IMR-90 (cell line): Measurements from ENCODE around the gene CYP17A1. TPM values are rescaled to one million over a fixed set of nuclear protein-coding genes. Genes with fewer than 3 reads are reported as not detected.
"Not testable (repeated sequence)": the region's sequence is repeated elsewhere in the genome, so short reads cannot be mapped to it uniquely, and the experiment has no call there.

ENCODE experiments used
- ATAC-seq: fragments of 200-7000 bp; cut with Tn5 transposase; 2 replicates; pipeline ENCODE4 v1.9.1; 2020; ENCODE audit warnings: low read depth, mild to moderate bottlenecking, moderate library complexity
- BruUV-seq: library from RNA; stranded (reverse); fragments of 400-500 nt; replicated peaks from 2 replicates; lab custom pipeline; 2021; lab: Mats Ljungman, UMichigan
- CTCF ChIA-PET: fragments of 300-600 bp; formaldehyde crosslinking; extraction: SDS; loops from one replicate; lab custom pipeline; 2021; ENCODE audit warnings: antibody characterized with exemption; lab: Yijun Ruan, JAX
- POLR2A ChIA-PET: fragments of 300-600 bp; sonication (Branson Sonifier 250); formaldehyde crosslinking; loops from one replicate; lab custom pipeline; 2022; ENCODE audit warnings: antibody characterized with exemption; ENCODE audit not compliant: unreplicated experiment; lab: Charles Lee
- DNase-seq: peaks from one replicate; pipeline ENCODE4 v3.0.0; 2013
- H2AFZ ChIP-seq: replicated peaks from 2 replicates; pipeline ENCODE3; 2013; ENCODE audit warnings: low read length, mild to moderate bottlenecking; ENCODE audit not compliant: poor library complexity
- H2AK5ac ChIP-seq: 2 replicates; pipeline ENCODE4 v1.6.1; 2013; ENCODE audit warnings: low read depth, low read length, inconsistent platforms
- H2AK9ac ChIP-seq: replicated peaks from 2 replicates; pipeline ENCODE3; 2013; ENCODE audit warnings: mild to moderate bottlenecking, low read depth, low read length, moderate library complexity; ENCODE audit not compliant: poor library complexity
- H2BK120ac ChIP-seq: 2 replicates; pipeline ENCODE4 v1.6.1; 2013; ENCODE audit warnings: low read depth, low read length, inconsistent platforms
- H2BK15ac ChIP-seq: 3 replicates; pipeline ENCODE4 v1.6.1; 2013; ENCODE audit warnings: low read depth, low read length, inconsistent platforms
- H2BK20ac ChIP-seq: 2 replicates; pipeline ENCODE4 v1.6.1; 2013; ENCODE audit warnings: low read depth, mild to moderate bottlenecking, inconsistent platforms, low read length, moderate library complexity
- H2BK5ac ChIP-seq: 2 replicates; pipeline ENCODE4 v1.6.1; 2013; ENCODE audit warnings: mild to moderate bottlenecking, low read depth, low read length, inconsistent platforms; ENCODE audit not compliant: poor library complexity, severe bottlenecking
- H3K14ac ChIP-seq: replicated peaks from 2 replicates; pipeline ENCODE4 v1.6.1; 2013; ENCODE audit warnings: low read depth, low read length, inconsistent platforms
- H3K18ac ChIP-seq: 2 replicates; pipeline ENCODE4 v1.6.1; 2013; ENCODE audit warnings: low read depth, low read length, control low read depth
- H3K23ac ChIP-seq: 2 replicates; pipeline ENCODE4 v1.6.1; 2013; ENCODE audit warnings: low read depth, low read length, inconsistent platforms
- H3K27ac ChIP-seq: 2 replicates; pipeline ENCODE4 v1.5.1; 2013; ENCODE audit warnings: mild to moderate bottlenecking, control low read depth, low read length; ENCODE audit not compliant: insufficient read depth
- H3K27me3 ChIP-seq: 2 replicates; pipeline ENCODE4 v1.6.1; 2013; ENCODE audit warnings: low read length; ENCODE audit not compliant: control insufficient read depth, insufficient read depth
- H3K36me3 ChIP-seq: 2 replicates; pipeline ENCODE4 v1.6.1; 2013; ENCODE audit warnings: low read length, mixed read lengths; ENCODE audit not compliant: control insufficient read depth, insufficient read depth
- H3K4ac ChIP-seq: 2 replicates; pipeline ENCODE4 v1.6.1; 2013; ENCODE audit warnings: low read depth, low read length, inconsistent platforms
- H3K4me1 ChIP-seq: 2 replicates; pipeline ENCODE4 v1.6.1; 2013; ENCODE audit warnings: low read length, mixed read lengths; ENCODE audit not compliant: control insufficient read depth, insufficient read depth
- H3K4me2 ChIP-seq: 2 replicates; pipeline ENCODE4 v1.6.1; 2013; ENCODE audit warnings: low read depth, mild to moderate bottlenecking, control low read depth, low read length, moderate library complexity
- H3K4me3 ChIP-seq: 2 replicates; pipeline ENCODE4 v1.5.1; 2013; ENCODE audit warnings: low read depth, mild to moderate bottlenecking, control low read depth, low read length, moderate library complexity; ENCODE audit not compliant: insufficient read depth
- H3K56ac ChIP-seq: 2 replicates; pipeline ENCODE4 v1.6.1; 2013; ENCODE audit warnings: low read length, inconsistent platforms; ENCODE audit not compliant: insufficient read depth; ENCODE audit errors: extremely low read depth
- H3K79me1 ChIP-seq, 2 experiments: 2 replicates each; pipeline ENCODE4 v1.6.1; 2013; ENCODE audit warnings: low read length in 2 of 2, inconsistent platforms in 1 of 2, low read depth in 1 of 2
- H3K9ac ChIP-seq: 2 replicates; pipeline ENCODE4 v1.6.1; 2013; ENCODE audit warnings: low read depth, low read length, control low read depth
- H3K9me1 ChIP-seq: 2 replicates; pipeline ENCODE4 v1.6.1; 2013; ENCODE audit warnings: low read length, inconsistent platforms; ENCODE audit not compliant: insufficient read depth
- H3K9me3 ChIP-seq: 2 replicates; pipeline ENCODE4 v1.6.1; 2013; ENCODE audit warnings: low read length; ENCODE audit not compliant: control insufficient read depth, insufficient read depth
- H4K20me1 ChIP-seq: 2 replicates; pipeline ENCODE4 v1.6.1; 2013; ENCODE audit warnings: low read length, inconsistent platforms; ENCODE audit not compliant: insufficient read depth
- H4K5ac ChIP-seq: 2 replicates; pipeline ENCODE4 v1.6.1; 2013; ENCODE audit warnings: mild to moderate bottlenecking, low read depth, low read length, control low read depth
- H4K8ac ChIP-seq, 2 experiments: 2 replicates each; pipeline ENCODE4 v1.6.1; 2013; ENCODE audit warnings: low read depth in 2 of 2, low read length in 2 of 2, control low read depth in 1 of 2, inconsistent platforms in 1 of 2
- H4K91ac ChIP-seq: 2 replicates; pipeline ENCODE4 v1.6.1; 2013; ENCODE audit warnings: low read depth, low read length, inconsistent platforms; ENCODE audit not compliant: insufficient read depth
- WGBS, 2 experiments: methylation state at CpG; one replicate each; pipeline versions ENCODE4 v1.1.5 to v1.1.7; 2013; ENCODE audit warnings: missing lambda C conversion rate in 2 of 2; ENCODE audit not compliant: insufficient read length in 1 of 2; ENCODE audit errors: extremely low coverage in 2 of 2; 5-methylcytosine and 5-hydroxymethylcytosine counted together
- dilution Hi-C: fragments of 300-500 bp; cut with HindIII; formaldehyde crosslinking; loops from one replicate; pipeline ENCODE4 v1.14.3; 2018; ENCODE audit warnings: low sequenced_read_pairs; ENCODE audit not compliant: unreplicated experiment
- in situ Hi-C: fragments of 300-500 bp; cut with MboI; formaldehyde crosslinking; loops from 3 replicates; pipeline ENCODE4 v1.14.3; 2019; ENCODE audit warnings: low sequenced_read_pairs, inconsistent platforms, mixed read lengths
- intact Hi-C: fragments of 100-400 bp; cut with micrococcal nuclease; formaldehyde crosslinking; loops from 2 replicates; pipeline ENCODE4 v1.10.0; 2022
- polyA plus RNA-seq, 3 experiments: library from polyadenylated mRNA; depleted of rRNA; stranded (reverse); fragments of >200 nt; gene quantifications; 2 replicates each; pipeline ENCODE4 v1.2.3, GENCODE V29; 2012; ENCODE audit warnings: low replicate concordance in 1 of 3
- total RNA-seq: library from RNA; depleted of rRNA; stranded (reverse); fragments of >200 nt; gene quantifications from 2 replicates; pipeline ENCODE4 v1.2.3, GENCODE V29; 2012

Gene CYP17A1
- total and polyA plus RNA-seq, 2 of the 4 experiments (the other 2 are of a cell fraction), result not detected

GRCh38 chr10:102844190-102844776, 7.1 kb upstream of the CYP17A1 start:
- not testable (repeated sequence) for H2AK9ac ChIP-seq

GRCh38 chr10:102843139-102843538, 5.9 kb upstream of the CYP17A1 start:
- H2BK120ac ChIP-seq, H4K91ac ChIP-seq, in situ Hi-C loops, H3K14ac ChIP-seq, H2AK9ac ChIP-seq, DNase-seq, H3K9me1 ChIP-seq, H3K4me3 ChIP-seq, H4K5ac ChIP-seq, H3K79me1 ChIP-seq, H3K4me2 ChIP-seq, H3K4me1 ChIP-seq, H3K4ac ChIP-seq, H3K9me3 ChIP-seq, H4K8ac ChIP-seq, H2BK20ac ChIP-seq, H3K9ac ChIP-seq, ATAC-seq, intact Hi-C loops, H3K23ac ChIP-seq, H3K56ac ChIP-seq, H3K18ac ChIP-seq, H3K27ac ChIP-seq, CTCF ChIA-PET, BruUV-seq, dilution Hi-C loops, H2AK5ac ChIP-seq, H2BK15ac ChIP-seq, H2AFZ ChIP-seq, H4K20me1 ChIP-seq, POLR2A ChIA-PET, H2BK5ac ChIP-seq, H3K36me3 ChIP-seq: not testable (repeated sequence)
- H3K27me3 ChIP-seq, result peaks cover 13% of the 10 kb centered on the region
- 46% methylated on average over 4 of the region's 8 CpGs; no CpG with 5 or more reads in 1 of the 2 experiments for WGBS, 2 experiments

More at GRCh38 chr10:102844190-102844776, 7.1 kb upstream of the CYP17A1 start:
- BruUV-seq, H2AK5ac ChIP-seq, H3K4me1 ChIP-seq, H2BK15ac ChIP-seq, H3K4ac ChIP-seq, H4K5ac ChIP-seq, H4K8ac ChIP-seq, H3K4me3 ChIP-seq, H3K18ac ChIP-seq, H3K9ac ChIP-seq, CTCF ChIA-PET, H3K9me3 ChIP-seq, H3K4me2 ChIP-seq, H3K9me1 ChIP-seq, H3K36me3 ChIP-seq, H3K14ac ChIP-seq, H2BK20ac ChIP-seq, H3K79me1 ChIP-seq, H3K23ac ChIP-seq, H3K56ac ChIP-seq, H4K91ac ChIP-seq, H2BK120ac ChIP-seq, in situ Hi-C loops, POLR2A ChIA-PET, H3K27ac ChIP-seq, dilution Hi-C loops, DNase-seq, H2AFZ ChIP-seq, H2BK5ac ChIP-seq, intact Hi-C loops, ATAC-seq, H4K20me1 ChIP-seq: not testable (repeated sequence)
- peaks cover 13% of the 10 kb centered on the region for H3K27me3 ChIP-seq
- no CpG with 5 or more reads among the region's 6 CpGs for WGBS, 2 experiments
